Renal pelvis (tissue), 4 donors: Measurements from ENCODE around the gene TPK1. TPM values are rescaled to one million over a fixed set of nuclear protein-coding genes. Genes with fewer than 3 reads are reported as not detected.
"Not testable (repeated sequence)": the region's sequence is repeated elsewhere in the genome, so short reads cannot be mapped to it uniquely, and the experiment has no call there.

ENCODE experiments used
- DNase-seq: peaks from one replicate; pipeline ENCODE4 v3.0.0-alpha.2; 2013
- polyA plus RNA-seq, 3 donors: library from polyadenylated mRNA; unstranded; fragments of 120-200 nt; gene quantifications; one replicate each; pipeline ENCODE4 v1.2.1, GENCODE V29; 2013; ENCODE audit not compliant: insufficient read length in 3 of 3

TPK1 gene
- polyA plus RNA-seq, 3 donors, result 7.0 to 8.4 (median 7.6) TPM

- DNase-seq, result no peak
Observed at GRCh38 chr7:144780071-144780608, 55.7 kb downstream of the TPK1 start.

- DNase-seq, result not testable (repeated sequence)
Observed at GRCh38 chr7:144777889-144778288, 58.0 kb downstream of the TPK1 start.

- peak; percentile 33 for DNase-seq
Observed at GRCh38 chr7:144777005-144777839, 58.6 kb downstream of the TPK1 start.

- DNase-seq, result no peak
Observed at GRCh38 chr7:144776447-144776846, 59.4 kb downstream of the TPK1 start.

- DNase-seq, result peak; percentile 60
Observed at GRCh38 chr7:144775749-144776148, 60.1 kb downstream of the TPK1 start.

- no peak for DNase-seq
Observed at GRCh38 chr7:144771927-144772326, 63.9 kb downstream of the TPK1 start.

- no peak for DNase-seq
Observed at GRCh38 chr7:144771174-144771573, 64.7 kb downstream of the TPK1 start.

- DNase-seq, result no peak
Observed at GRCh38 chr7:144769352-144769751, 66.5 kb downstream of the TPK1 start.

- DNase-seq, result no peak
Observed at GRCh38 chr7:144768633-144769032, 67.2 kb downstream of the TPK1 start.

GRCh38 chr7:144763291-144763690 is 72.6 kb downstream of the TPK1 start:
- DNase-seq, result no peak

GRCh38 chr7:144762853-144763252 is 73.0 kb downstream of the TPK1 start:
- no peak for DNase-seq

- no peak for DNase-seq
Observed at GRCh38 chr7:144761493-144761892, 74.4 kb downstream of the TPK1 start.

GRCh38 chr7:144759653-144760052 is 76.2 kb downstream of the TPK1 start:
- DNase-seq, result no peak

- no peak for DNase-seq
Observed at GRCh38 chr7:144747936-144748335, 87.9 kb downstream of the TPK1 start.

GRCh38 chr7:144738708-144739314 is 97.0 kb downstream of the TPK1 start:
- DNase-seq, result no peak

GRCh38 chr7:144738146-144738545 is 97.7 kb downstream of the TPK1 start:
- no peak for DNase-seq

- no peak for DNase-seq
Observed at GRCh38 chr7:144736880-144737493, 98.9 kb downstream of the TPK1 start.

GRCh38 chr7:144735505-144736276 is 100.2 kb downstream of the TPK1 start:
- DNase-seq, result peak; percentile 33

GRCh38 chr7:144731661-144732351 is 104.0 kb downstream of the TPK1 start:
- no peak for DNase-seq

GRCh38 chr7:144730224-144730623 is 105.6 kb downstream of the TPK1 start:
- no peak for DNase-seq

- peak; percentile 44 for DNase-seq
Observed at GRCh38 chr7:144729226-144729625, 106.6 kb downstream of the TPK1 start.
